EL (cell line): ENCODE results near the gene LYVE1.

Experiments
- DNase-seq: peaks from one replicate; pipeline ENCODE4 v3.0.0-alpha.2; 2016

Gene LYVE1

GRCh38 chr11:10591741-10592140 is 23.3 kb upstream of the LYVE1 start:
- no peak for DNase-seq

GRCh38 chr11:10590218-10590915 is 21.9 kb upstream of the LYVE1 start:
- no peak for DNase-seq

GRCh38 chr11:10588904-10589303 is 20.4 kb upstream of the LYVE1 start:
- no peak for DNase-seq

GRCh38 chr11:10587995-10588394 is 19.5 kb upstream of the LYVE1 start:
- DNase-seq: no peak

- DNase-seq: no peak
Measured at GRCh38 chr11:10587388-10587787, 18.9 kb upstream of the LYVE1 start.

GRCh38 chr11:10584071-10584501 is 15.6 kb upstream of the LYVE1 start:
- no peak for DNase-seq

- peak; percentile 72 for DNase-seq
Measured at GRCh38 chr11:10581481-10582019, 13.1 kb upstream of the LYVE1 start.

GRCh38 chr11:10580623-10581022 is 12.2 kb upstream of the LYVE1 start:
- DNase-seq: no peak

- DNase-seq: no peak
Measured at GRCh38 chr11:10579700-10580099, 11.2 kb upstream of the LYVE1 start.

- no peak for DNase-seq
Measured at GRCh38 chr11:10576035-10576398, 7.6 kb upstream of the LYVE1 start.

- DNase-seq: no peak
Measured at GRCh38 chr11:10575346-10576034, 7.0 kb upstream of the LYVE1 start.

GRCh38 chr11:10573556-10573955 is 5.1 kb upstream of the LYVE1 start:
- DNase-seq: no peak

- no peak for DNase-seq
Measured at GRCh38 chr11:10573028-10573427, 4.6 kb upstream of the LYVE1 start.

GRCh38 chr11:10572533-10572932 is 4.1 kb upstream of the LYVE1 start:
- DNase-seq: no peak

GRCh38 chr11:10567446-10567845 is 1.0 kb downstream of the LYVE1 start:
- DNase-seq: no peak

GRCh38 chr11:10566257-10566957 is 2.1 kb downstream of the LYVE1 start:
- no peak for DNase-seq

GRCh38 chr11:10565493-10565892 is 3.0 kb downstream of the LYVE1 start:
- no peak for DNase-seq

GRCh38 chr11:10564696-10565318 is 3.7 kb downstream of the LYVE1 start:
- DNase-seq: no peak

- no peak for DNase-seq
Measured at GRCh38 chr11:10564030-10564429, 4.4 kb downstream of the LYVE1 start.

GRCh38 chr11:10561947-10562346 is 6.5 kb downstream of the LYVE1 start:
- DNase-seq: no peak

- DNase-seq: no peak
Measured at GRCh38 chr11:10561043-10561818, 7.2 kb downstream of the LYVE1 start.

- no peak for DNase-seq
Measured at GRCh38 chr11:10558288-10558687, 10.2 kb downstream of the LYVE1 start.

- no peak for DNase-seq
Measured at GRCh38 chr11:10556590-10556989, 11.9 kb downstream of the LYVE1 start.
